NK-92 (cell line): ENCODE data around the gene IMPA2.
"Not testable (repeated sequence)": the region's sequence is repeated elsewhere in the genome, so short reads cannot be mapped to it uniquely, and the experiment has no call there.

Experiments used
- DNase-seq: peaks from one replicate; lab custom pipeline; 2025; ENCODE audit not compliant: unreplicated experiment; lab: John Stamatoyannopoulos, UW

The IMPA2 gene

DNA sequence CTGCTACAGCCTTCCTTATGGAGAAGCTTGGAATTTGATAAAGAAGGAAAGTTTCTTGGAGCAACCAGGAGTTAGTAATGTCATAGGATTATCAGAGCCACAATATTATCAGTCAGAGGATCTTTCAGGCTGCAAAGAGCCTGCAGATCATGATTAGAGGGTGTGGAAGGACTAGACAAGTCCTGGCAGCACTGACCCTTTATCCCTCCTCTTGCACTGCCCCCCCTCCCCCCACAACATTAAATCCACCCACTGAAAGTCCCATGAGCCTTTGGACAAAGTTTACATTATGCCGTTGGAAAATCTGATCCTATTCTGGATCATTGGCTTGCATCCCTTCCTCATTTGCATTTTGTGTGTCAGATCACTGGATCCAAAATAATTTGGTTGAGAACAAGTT is 18.7 kb upstream of the IMPA2 start:
- no peak for DNase-seq

GRCh38 chr18:11963991-11964484 is 17.3 kb upstream of the IMPA2 start:
- no peak for DNase-seq

DNA sequence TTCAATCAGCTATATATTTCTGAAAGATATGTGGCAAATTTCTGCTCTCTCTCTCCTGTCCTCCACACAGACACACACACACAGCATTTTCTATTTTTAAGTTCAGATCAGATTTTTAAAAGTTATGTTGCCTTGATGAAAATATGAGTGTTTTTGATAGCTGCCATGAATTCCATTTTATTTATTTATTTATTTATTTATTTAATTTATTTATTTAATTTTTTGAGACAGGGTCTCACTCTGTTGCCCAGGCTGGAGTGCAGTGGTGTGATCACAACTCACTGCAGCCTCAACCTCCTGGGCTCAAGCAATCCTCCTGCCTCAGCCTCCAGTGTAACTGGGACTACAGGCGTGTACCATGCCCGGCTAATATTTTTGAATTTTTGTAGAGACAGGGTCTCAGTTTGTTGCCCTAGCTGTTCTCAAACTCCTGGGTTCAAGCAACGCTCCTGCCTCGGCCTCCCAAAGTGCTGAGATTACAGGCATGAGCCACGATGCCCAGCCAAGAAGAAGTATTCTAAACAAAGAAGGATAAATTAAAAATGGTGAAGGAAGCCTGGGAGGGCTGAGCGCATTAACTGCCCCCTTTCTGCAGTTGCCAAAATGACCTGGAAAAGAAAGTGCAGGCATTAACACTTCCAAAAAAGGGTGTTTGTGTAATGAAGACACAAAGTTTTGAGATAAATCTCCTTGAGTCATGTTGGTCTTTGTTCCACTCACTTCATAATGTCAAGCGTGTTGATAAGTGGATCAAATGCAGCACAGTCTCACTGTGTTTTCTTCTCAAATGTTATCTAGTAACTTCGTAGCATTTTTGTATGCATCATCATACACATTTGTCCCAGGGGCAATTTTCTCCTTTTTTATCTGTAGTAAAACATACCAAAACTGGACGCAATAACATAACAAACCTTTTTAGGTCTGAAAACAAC is 11.1 kb upstream of the IMPA2 start:
- DNase-seq, result no peak

GRCh38 chr18:11970836-11971226 is 10.5 kb upstream of the IMPA2 start:
- DNase-seq, result not testable (repeated sequence)

GRCh38 chr18:11972371-11973174 is 8.7 kb upstream of the IMPA2 start:
- DNase-seq, result no peak

GRCh38 chr18:11974741-11975325 is 6.5 kb upstream of the IMPA2 start:
- DNase-seq, result no peak

- no peak for DNase-seq
These were observed 5.6 kb upstream of the IMPA2 start for GRCh38 chr18:11975723-11976122.

GRCh38 chr18:11976315-11977152 is 4.8 kb upstream of the IMPA2 start:
- no peak for DNase-seq

DNA sequence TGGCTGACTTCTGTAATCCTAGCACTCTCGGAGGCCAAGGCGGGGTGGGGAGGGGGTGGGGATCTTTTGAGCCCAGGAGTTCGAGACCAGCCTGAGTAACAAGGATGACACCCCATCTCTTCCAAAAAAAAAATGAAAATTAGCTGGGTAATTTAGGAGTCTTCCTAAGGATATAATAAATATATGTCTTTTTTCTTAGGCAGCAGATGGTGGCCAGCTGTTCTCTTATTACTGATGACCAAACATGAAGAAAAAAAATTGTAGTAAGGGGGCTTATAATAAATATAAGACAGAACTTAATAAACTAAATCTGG is 4.2 kb upstream of the IMPA2 start:
- DNase-seq, result no peak

DNA sequence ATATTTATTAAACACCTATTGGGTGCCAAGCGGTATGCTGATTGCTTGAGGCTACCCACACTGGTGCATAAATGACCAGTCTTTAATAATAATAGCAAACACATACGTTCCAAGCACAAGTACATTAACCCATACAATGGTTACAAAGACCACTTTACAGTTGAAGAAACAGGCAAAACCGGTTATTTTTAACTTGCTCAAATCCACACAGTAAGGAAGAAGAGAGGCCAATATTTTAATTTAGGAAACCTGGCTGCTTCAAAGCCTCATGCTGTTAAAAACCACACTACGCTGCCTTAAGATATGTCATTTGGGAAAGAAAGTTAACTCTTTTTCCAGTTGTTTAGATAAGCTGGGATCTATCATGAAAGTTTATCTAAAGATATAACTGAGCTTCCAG is 2.4 kb upstream of the IMPA2 start:
- DNase-seq, result no peak

DNA sequence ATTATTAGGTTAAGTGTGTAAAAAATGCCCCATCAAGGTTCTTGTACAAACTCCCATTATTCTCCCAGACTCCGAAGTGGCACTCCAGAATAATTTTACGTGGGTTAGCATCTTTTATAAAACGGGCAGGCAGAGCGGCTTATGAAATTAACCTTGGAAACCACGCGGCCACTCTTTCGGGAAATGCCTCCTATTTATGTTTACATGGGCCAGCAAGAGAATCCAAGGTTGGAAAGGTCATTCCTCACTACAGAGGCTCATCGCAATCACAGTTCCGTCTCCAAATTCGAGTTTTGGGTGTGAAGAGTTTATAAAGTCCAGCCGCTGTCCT is 1.2 kb upstream of the IMPA2 start:
- no peak for DNase-seq

DNA sequence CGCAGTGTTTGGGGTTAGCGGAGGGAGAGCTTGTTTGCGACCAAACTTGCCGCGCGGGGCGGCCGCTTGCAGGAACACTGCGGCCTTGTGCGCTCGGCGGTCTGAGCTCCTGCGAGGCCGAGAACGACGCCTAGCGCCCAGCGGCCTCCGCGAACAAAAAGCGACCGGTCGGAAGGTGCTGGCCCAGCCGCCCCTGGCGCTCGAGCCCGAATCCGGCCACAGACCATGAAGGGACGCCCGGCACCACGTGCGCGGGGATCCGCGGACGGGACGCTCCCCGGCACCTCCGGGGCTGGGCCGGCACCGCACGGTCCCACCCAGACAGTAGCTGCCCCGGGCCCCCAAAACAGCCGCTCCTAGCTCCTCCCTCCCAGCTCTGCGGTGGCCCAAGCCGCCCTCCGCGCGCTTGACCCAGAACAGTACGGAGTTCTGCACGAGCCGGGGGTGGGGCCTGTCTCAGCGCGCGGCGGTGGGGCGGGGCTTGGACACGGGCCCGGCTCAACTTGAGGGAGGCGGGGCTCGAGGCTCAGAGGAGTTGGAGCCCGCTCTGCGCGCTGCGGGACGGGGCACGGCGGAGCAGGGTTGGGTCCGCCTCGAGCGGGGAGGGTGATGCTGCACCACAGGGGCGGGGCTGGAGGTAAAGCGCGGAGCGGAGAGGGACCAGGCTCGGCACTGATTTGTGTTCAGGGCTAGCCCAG is 664 bp upstream of the IMPA2 start:
- peak; percentile 36 for DNase-seq

DNA sequence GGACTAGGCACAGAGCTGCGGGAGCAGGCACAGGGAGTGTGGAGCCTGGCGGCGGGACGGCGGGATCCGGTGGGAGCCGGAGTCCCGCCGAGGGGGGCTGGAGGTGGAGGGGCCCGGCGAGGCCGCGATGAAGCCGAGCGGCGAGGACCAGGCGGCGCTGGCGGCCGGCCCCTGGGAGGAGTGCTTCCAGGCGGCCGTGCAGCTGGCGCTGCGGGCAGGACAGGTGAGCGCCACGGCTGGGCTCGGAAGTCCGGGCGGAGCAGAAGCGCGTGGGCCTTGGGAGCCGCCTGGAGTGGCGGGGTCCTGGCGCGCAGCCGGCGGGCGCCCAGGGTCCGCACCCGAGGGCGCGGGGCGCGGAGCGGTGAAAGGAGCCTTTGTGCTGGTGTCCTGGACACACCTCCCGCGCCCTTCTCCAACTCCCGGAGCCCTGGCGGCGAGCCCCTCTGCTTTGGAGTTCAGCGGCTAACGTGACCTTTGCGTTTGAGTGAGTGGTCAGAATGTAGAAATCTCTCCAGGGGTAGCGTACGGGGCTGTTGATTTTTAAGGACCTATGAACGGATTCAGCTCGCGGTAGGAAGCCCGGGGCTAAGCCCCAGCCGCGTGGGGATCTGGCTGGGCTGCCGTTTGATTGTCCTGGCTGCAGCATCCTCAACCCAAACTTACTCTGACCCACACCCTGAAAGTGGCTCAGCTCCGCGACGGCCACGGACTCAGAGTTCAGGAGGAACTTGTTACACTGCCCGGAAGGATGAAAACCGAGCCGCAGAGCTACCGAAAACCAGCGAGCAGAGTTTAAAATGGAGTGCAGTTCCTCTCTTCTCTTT is 448 bp downstream of the IMPA2 start:
- DNase-seq, result no peak

GRCh38 chr18:11982981-11983380 is 1.7 kb downstream of the IMPA2 start:
- DNase-seq, result no peak

DNA sequence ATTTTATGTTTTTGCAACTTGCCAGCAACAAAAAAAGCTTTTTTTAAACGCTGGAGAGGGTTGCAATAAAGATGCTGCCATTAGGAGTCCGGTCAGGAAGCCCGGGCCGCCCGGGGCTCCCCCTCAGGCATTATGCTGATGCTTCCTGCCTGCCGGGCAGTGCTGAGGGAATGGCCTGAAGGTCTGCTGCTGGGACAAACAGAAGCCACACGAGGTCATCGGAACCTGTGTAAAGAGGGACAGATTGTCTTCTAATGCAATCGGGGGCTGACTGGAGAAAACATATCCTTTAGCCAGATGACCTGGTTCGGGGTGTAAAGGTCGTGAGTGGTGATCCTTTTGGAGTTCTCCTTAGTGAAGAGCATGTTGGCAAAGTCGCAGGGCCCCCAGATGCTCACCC is 2.3 kb downstream of the IMPA2 start:
- no peak for DNase-seq

DNA sequence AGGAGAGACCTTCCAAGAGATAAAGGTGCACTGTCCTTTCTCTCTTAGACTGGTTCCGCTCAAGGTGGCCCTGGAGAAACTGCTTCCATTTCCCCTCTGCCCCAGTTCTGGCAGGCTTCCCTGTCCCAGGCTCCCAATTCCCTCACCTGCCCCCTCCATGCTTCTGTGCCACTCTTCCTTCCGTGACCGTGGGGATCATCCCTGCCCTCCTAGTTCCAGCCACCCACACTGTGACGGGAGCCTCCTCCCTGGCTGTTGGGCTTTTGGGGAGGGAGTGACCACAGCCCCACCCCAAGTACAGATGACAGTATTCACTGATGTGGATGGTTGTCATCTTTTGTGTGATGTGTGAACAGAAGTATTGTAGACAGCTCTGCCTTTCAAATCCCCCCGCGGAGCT is 2.8 kb downstream of the IMPA2 start:
- no peak for DNase-seq

GRCh38 chr18:11985586-11985985 is 4.3 kb downstream of the IMPA2 start:
- no peak for DNase-seq

GRCh38 chr18:11986061-11986460 is 4.8 kb downstream of the IMPA2 start:
- no peak for DNase-seq

GRCh38 chr18:11987527-11987926 is 6.2 kb downstream of the IMPA2 start:
- no peak for DNase-seq

DNA sequence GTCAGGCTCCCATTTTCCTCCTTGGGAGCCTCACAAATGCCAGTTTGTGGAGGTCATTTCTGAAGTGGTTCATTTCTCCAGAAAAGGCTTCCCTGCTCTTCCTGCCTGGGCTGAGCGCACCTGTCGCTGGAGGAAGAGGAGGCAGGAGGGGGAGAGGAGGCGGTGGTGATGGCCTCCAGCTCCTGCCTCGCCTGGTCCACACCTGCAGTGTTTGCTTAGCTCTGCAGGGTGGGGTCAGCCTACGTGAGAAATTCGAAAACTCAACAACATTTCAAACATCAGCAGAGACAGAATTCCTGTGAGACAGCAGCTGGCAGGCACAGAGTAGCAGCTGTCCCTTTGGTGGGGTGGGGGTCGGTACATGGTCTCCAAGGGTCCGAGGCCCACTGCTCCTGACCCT is 7.9 kb downstream of the IMPA2 start:
- DNase-seq, result no peak
